Activated T-cell treated with anti-CD3 and anti-CD28 coated beads for 4 hours (primary cell): ENCODE measurements around the gene ST14.

ENCODE experiments used
- DNase-seq: peaks from one replicate; pipeline ENCODE4 v3.0.0-alpha.2; 2020

Gene ST14

GRCh38 chr11:130137999-130138398 is 21.6 kb upstream of the ST14 start:
- DNase-seq = no peak

- DNase-seq = no peak
Measured at GRCh38 chr11:130139401-130139800, 20.2 kb upstream of the ST14 start.

GRCh38 chr11:130141561-130142341 is 17.8 kb upstream of the ST14 start:
- DNase-seq = no peak

- no peak for DNase-seq
Measured at GRCh38 chr11:130144141-130144540, 15.4 kb upstream of the ST14 start.

- no peak for DNase-seq
Measured at GRCh38 chr11:130144861-130145281, 14.7 kb upstream of the ST14 start.

- no peak for DNase-seq
Measured at GRCh38 chr11:130145311-130145812, 14.2 kb upstream of the ST14 start.

GRCh38 chr11:130145975-130146776 is 13.4 kb upstream of the ST14 start:
- DNase-seq = no peak

- no peak for DNase-seq
Measured at GRCh38 chr11:130146796-130147195, 12.8 kb upstream of the ST14 start.

GRCh38 chr11:130148796-130149326 is 10.7 kb upstream of the ST14 start:
- no peak for DNase-seq

GRCh38 chr11:130150790-130151189 is 8.8 kb upstream of the ST14 start:
- DNase-seq = no peak

- no peak for DNase-seq
Measured at GRCh38 chr11:130151196-130151595, 8.4 kb upstream of the ST14 start.

GRCh38 chr11:130156108-130157022 is 3.2 kb upstream of the ST14 start:
- DNase-seq = no peak

- no peak for DNase-seq
Measured at GRCh38 chr11:130157101-130157500, 2.5 kb upstream of the ST14 start.

GRCh38 chr11:130157840-130158239 is 1.7 kb upstream of the ST14 start:
- DNase-seq = no peak

- no peak for DNase-seq
Measured at GRCh38 chr11:130159139-130159538, 443 bp upstream of the ST14 start.

- DNase-seq = no peak
Measured at GRCh38 chr11:130160498-130161155, 1.0 kb downstream of the ST14 start.

GRCh38 chr11:130161441-130162145 is 2.0 kb downstream of the ST14 start:
- DNase-seq = no peak

- DNase-seq = no peak
Measured at GRCh38 chr11:130162733-130163132, 3.2 kb downstream of the ST14 start.

- DNase-seq = no peak
Measured at GRCh38 chr11:130163346-130164220, 4.0 kb downstream of the ST14 start.

GRCh38 chr11:130164221-130164570 is 4.6 kb downstream of the ST14 start:
- no peak for DNase-seq
